H1 (cell line): ENCODE results near the gene DNAJC2. TPM values are rescaled to one million over a fixed set of nuclear protein-coding genes. Genes with fewer than 3 reads are reported as not detected.
"Not testable (repeated sequence)": the region's sequence is repeated elsewhere in the genome, so short reads cannot be mapped to it uniquely, and the experiment has no call there.

ENCODE experiments used
- CTCF ChIA-PET: fragments of 300-600 bp; sonication (Branson Sonifier 250); formaldehyde crosslinking; loops from one replicate; lab custom pipeline; 2021; ENCODE audit not compliant: partially characterized antibody; lab: Charles Lee
- POLR2A ChIA-PET: fragments of 300-600 bp; sonication (Branson Sonifier 250); formaldehyde crosslinking; loops from one replicate; lab custom pipeline; 2021; ENCODE audit warnings: inconsistent platforms; ENCODE audit not compliant: partially characterized antibody; lab: Charles Lee
- DNase-seq, 2 experiments: peaks; one replicate each; pipeline versions ENCODE4 v3.0.0 to v3.0.0-alpha.2; 2010 to 2022; ENCODE audit warnings: low spot score in 2 of 2, low read depth in 1 of 2, mixed read lengths in 1 of 2
- FAIRE-seq: peaks from 2 replicates; lab custom pipeline; 2011; peaks lifted over from hg19 to GRCh38; lab: Jason Lieb, UNC
- H2AFZ ChIP-seq: 2 replicates; pipeline ENCODE4 v1.8.1; 2012; ENCODE audit warnings: low read length, inconsistent platforms
- H2AK5ac ChIP-seq: 2 replicates; pipeline ENCODE4 v1.6.1; 2013; ENCODE audit warnings: low read depth, low read length
- H2BK120ac ChIP-seq: replicated peaks from 2 replicates; pipeline ENCODE3; 2013; ENCODE audit warnings: low read depth, low read length, inconsistent platforms
- H2BK12ac ChIP-seq: 2 replicates; pipeline ENCODE4 v1.6.1; 2013; ENCODE audit warnings: low read depth, low read length
- H2BK15ac ChIP-seq: 2 replicates; pipeline ENCODE4 v1.6.1; 2013; ENCODE audit warnings: low read length
- H2BK20ac ChIP-seq: 2 replicates; pipeline ENCODE4 v1.6.1; 2013; ENCODE audit warnings: low read length
- H2BK5ac ChIP-seq: 2 replicates; pipeline ENCODE4 v1.6.1; 2013; ENCODE audit warnings: low read depth, low read length
- H3K14ac ChIP-seq: 2 replicates; pipeline ENCODE4 v1.6.1; 2013; ENCODE audit warnings: inconsistent platforms; ENCODE audit not compliant: insufficient read length
- H3K18ac ChIP-seq: 2 replicates; pipeline ENCODE4 v1.6.1; 2013; ENCODE audit warnings: low read length; ENCODE audit errors: extremely low read depth
- H3K23ac ChIP-seq: 2 replicates; pipeline ENCODE4 v1.6.1; 2013; ENCODE audit warnings: inconsistent platforms; ENCODE audit not compliant: insufficient read length
- H3K23me2 ChIP-seq: 2 replicates; pipeline ENCODE4 v1.6.1; 2013; ENCODE audit warnings: low read depth, low read length
- H3K27ac ChIP-seq: 2 replicates; pipeline ENCODE4 v1.6.1; 2011; ENCODE audit warnings: low read depth, low read length, inconsistent platforms
- H3K27me3 ChIP-seq, 4 experiments: replicated peaks in 1 of 4; 1 replicate in 1 of 4; 2 replicates in 3 of 4; pipeline versions ENCODE4 v1.6.1 to v1.8.1; 2011 to 2013; ENCODE audit warnings: low read length in 3 of 4, mild to moderate bottlenecking in 3 of 4, inconsistent platforms in 2 of 4, mixed read lengths in 2 of 4, moderate library complexity in 1 of 4; ENCODE audit not compliant: control insufficient read depth in 3 of 4, insufficient read depth in 3 of 4; ENCODE audit errors: extremely low read depth in 1 of 4
- H3K36me3 ChIP-seq, 4 experiments: 2 replicates each; pipeline versions ENCODE4 v1.6.1 to v1.8.1; 2011 to 2013; ENCODE audit warnings: mild to moderate bottlenecking in 4 of 4, low read length in 3 of 4, moderate library complexity in 2 of 4, control low read depth in 1 of 4, inconsistent platforms in 1 of 4; ENCODE audit not compliant: insufficient read depth in 4 of 4, control insufficient read depth in 2 of 4
- H3K4ac ChIP-seq: replicated peaks from 2 replicates; pipeline ENCODE3; 2013; ENCODE audit warnings: low read length, low read depth, mixed read lengths, inconsistent platforms; ENCODE audit not compliant: insufficient read length
- H3K4me1 ChIP-seq, 4 experiments: replicated peaks in 1 of 4; 1 replicate in 1 of 4; 2 replicates in 3 of 4; pipeline versions ENCODE4 v1.6.1 to v1.8.1; 2011 to 2013; ENCODE audit warnings: low read length in 3 of 4, inconsistent platforms in 2 of 4, mixed read lengths in 1 of 4; ENCODE audit not compliant: insufficient read depth in 4 of 4, control insufficient read depth in 3 of 4
- H3K4me2 ChIP-seq, 2 experiments: 2 replicates each; pipeline versions ENCODE4 v1.6.1 to v1.8.1; 2011 to 2013; ENCODE audit warnings: low read depth in 2 of 2, low read length in 2 of 2, control low read depth in 1 of 2, inconsistent platforms in 1 of 2, mild to moderate bottlenecking in 1 of 2; ENCODE audit not compliant: insufficient read depth in 1 of 2
- H3K4me3 ChIP-seq, 4 experiments: fragments of 200-600, 300-600 bp in 1 of 4; sonication (generic), shearing (Covaris generic), sonication (Bioruptor Twin) in 1 of 4; 2 replicates each; pipeline versions ENCODE4 v1.5.1 to v1.8.1; 2011 to 2016; ENCODE audit warnings: low read length in 4 of 4, low read depth in 3 of 4, control low read depth in 2 of 4, inconsistent platforms in 2 of 4, mild to moderate bottlenecking in 2 of 4, mixed read lengths in 1 of 4, moderate library complexity in 1 of 4; ENCODE audit not compliant: insufficient read depth in 2 of 4; ENCODE audit errors: extremely low read depth in 1 of 4
- H3K56ac ChIP-seq: replicated peaks from 2 replicates; pipeline ENCODE3; 2013; ENCODE audit warnings: low read depth, mild to moderate bottlenecking, mixed read lengths, low read length, inconsistent platforms; ENCODE audit not compliant: insufficient read length
- H3K79me1 ChIP-seq: 2 replicates; pipeline ENCODE4 v1.6.1; 2013; ENCODE audit warnings: low read depth, low read length, control low read depth
- H3K79me2 ChIP-seq, 2 experiments: 2 replicates each; pipeline versions ENCODE4 v1.6.1 to v1.8.1; 2012 to 2013; ENCODE audit warnings: low read length in 2 of 2, mild to moderate bottlenecking in 2 of 2, inconsistent platforms in 1 of 2; ENCODE audit not compliant: insufficient read depth in 2 of 2, control insufficient read depth in 1 of 2
- H3K9ac ChIP-seq, 4 experiments: replicated peaks in 1 of 4; 1 replicate in 1 of 4; 2 replicates in 3 of 4; pipeline versions ENCODE4 v1.6.1 to v1.8.1; 2011 to 2013; ENCODE audit warnings: low read depth in 3 of 4, low read length in 3 of 4, control low read depth in 2 of 4, mild to moderate bottlenecking in 2 of 4, moderate library complexity in 2 of 4, inconsistent platforms in 1 of 4; ENCODE audit errors: extremely low read depth in 1 of 4
- H3K9me3 ChIP-seq, 2 experiments: 2 replicates each; pipeline versions ENCODE4 v1.6.1 to v1.8.1; 2012 to 2013; ENCODE audit warnings: mild to moderate bottlenecking in 2 of 2, moderate library complexity in 2 of 2, control low read depth in 1 of 2, inconsistent platforms in 1 of 2, low read depth in 1 of 2, low read length in 1 of 2, mixed read lengths in 1 of 2; ENCODE audit not compliant: insufficient read depth in 2 of 2
- H4K20me1 ChIP-seq, 2 experiments: replicated peaks in 1 of 2; 2 replicates each; pipeline versions ENCODE3 to v1.8.1; 2011 to 2013; ENCODE audit warnings: inconsistent platforms in 2 of 2, low read length in 2 of 2, mild to moderate bottlenecking in 1 of 2; ENCODE audit not compliant: insufficient read depth in 2 of 2, control insufficient read depth in 1 of 2
- H4K5ac ChIP-seq: 2 replicates; pipeline ENCODE4 v1.6.1; 2013; ENCODE audit warnings: low read length, low read depth, mixed read lengths, inconsistent platforms; ENCODE audit not compliant: insufficient read length
- H4K8ac ChIP-seq: 2 replicates; pipeline ENCODE4 v1.8.0; 2013; ENCODE audit warnings: mild to moderate bottlenecking, moderate library complexity, low read length, inconsistent platforms; ENCODE audit not compliant: insufficient read depth; ENCODE audit errors: extremely low read depth
- H4K91ac ChIP-seq: replicated peaks from 2 replicates; pipeline ENCODE3; 2013; ENCODE audit warnings: low read length, mixed read lengths, inconsistent platforms; ENCODE audit not compliant: insufficient read length
- TBP ChIP-seq: IDR thresholded peaks from 2 replicates; pipeline ENCODE4 v1.6.1; 2011; ENCODE audit warnings: low read depth, low read length, improper control_type of control experiment
- WGBS, 2 experiments: shearing (Covaris generic) in 1 of 2; methylation state at CpG; one replicate each; pipeline versions ENCODE4 v1.1.6 to v1.1.7; 2013 to 2015; ENCODE audit warnings: low lambda C conversion rate in 2 of 2, mixed read lengths in 2 of 2, inconsistent platforms in 1 of 2, low coverage in 1 of 2, missing lambda C conversion rate in 1 of 2; ENCODE audit not compliant: insufficient replicate concordance in 2 of 2, insufficient coverage in 1 of 2, insufficient read length in 1 of 2; ENCODE audit errors: extremely low coverage in 1 of 2, missing lambda C conversion rate in 1 of 2; 5-methylcytosine and 5-hydroxymethylcytosine counted together
- polyA plus RNA-seq, 7 experiments: library from polyadenylated mRNA; depleted of rRNA in 3 of 7; stranded (reverse) in 5 of 7; unstranded in 2 of 7; fragments of >200 nt in 5 of 7; fragments of 200-250 nt in 2 of 7; gene quantifications; 1 replicate in 5 of 7; 2 replicates in 1 of 7; 4 replicates in 1 of 7; pipeline versions ENCODE4 v1.2.1 to v1.2.3, GENCODE V29; 2011 to 2013; ENCODE audit warnings: missing spikeins in 2 of 7, mixed read lengths in 2 of 7
- total RNA-seq: library from RNA; stranded (reverse); fragmentation: NEBNext Ultra II Directional; extraction: Animal tissue kit (Norgen Biotek cat#: 25700); gene quantifications from 2 replicates; pipeline ENCODE4 v1.2.1, GENCODE V29; 2021

DNAJC2 gene
- total and polyA plus RNA-seq, 2 of the 8 experiments (the other 6 are each of a cell fraction or from before 2014, with no cell fraction given) = 9.8 to 42.2 TPM

DNA sequence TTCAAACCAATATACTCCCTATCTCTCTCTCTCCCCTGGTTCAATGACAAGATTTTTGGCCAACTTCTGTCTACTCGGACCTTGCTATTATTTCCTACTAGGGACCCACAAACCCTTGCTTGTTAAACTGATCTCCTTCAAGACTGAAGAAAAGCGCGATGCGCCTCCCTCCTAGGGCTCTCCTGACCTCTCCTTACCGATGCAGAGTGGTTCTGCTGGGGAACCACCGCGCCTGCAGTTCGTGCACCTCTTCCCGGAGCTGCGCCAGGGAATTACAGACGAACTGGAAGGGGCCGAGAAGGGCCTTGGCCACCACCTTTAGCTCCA lies 65.0 kb downstream of the DNAJC2 start:
- 1% methylated on average over 11 of the region's 12 CpGs; no CpG with 5 or more reads in 1 of the 2 experiments for WGBS, 2 experiments
- H2BK20ac ChIP-seq, FAIRE-seq, H3K27ac ChIP-seq, H4K20me1 ChIP-seq, H3K36me3 ChIP-seq, H4K91ac ChIP-seq, H3K23me2 ChIP-seq, H3K18ac ChIP-seq, H2AK5ac ChIP-seq, H2BK120ac ChIP-seq, H3K79me2 ChIP-seq, H2BK12ac ChIP-seq, H3K79me1 ChIP-seq, H4K8ac ChIP-seq, H3K4me1 ChIP-seq, H3K9me3 ChIP-seq, H2BK5ac ChIP-seq, H3K23ac ChIP-seq, H3K4ac ChIP-seq, H3K56ac ChIP-seq, H4K5ac ChIP-seq, H3K14ac ChIP-seq, H2BK15ac ChIP-seq, DNase-seq: not testable (repeated sequence)
- H3K27me3 ChIP-seq = peaks cover 4 to 24% (median 15%) of the 10 kb centered on the region in 4 experiments
- H2AFZ ChIP-seq = peak overlapping the region; percentile 65; the same call in 1 of the 2 replicates
- peak; percentile 40; the same call in 1 of the 2 replicates for TF ChIP-seq TBP
- CTCF ChIA-PET = interaction anchor here (1.6 kb wide), 1 partner anchor 199 kb away, joined by 3 read pairs; no protein-coding TSS in a partner anchor
- POLR2A ChIA-PET = interaction anchor here (1.8 kb wide), 1 partner anchor 18 kb away, joined by 6 read pairs; the partner anchor contains the start of gene PMPCB
- H3K4me3 ChIP-seq = peak overlapping the region; percentile 41 to 74 (median 46)
- H3K9ac ChIP-seq = peak overlapping the region in 2 of 4 experiments; percentile 12 to 34; a peak in 2 of 7 replicates
- H3K4me2 ChIP-seq = peak overlapping the region; percentile 65 to 91

DNA sequence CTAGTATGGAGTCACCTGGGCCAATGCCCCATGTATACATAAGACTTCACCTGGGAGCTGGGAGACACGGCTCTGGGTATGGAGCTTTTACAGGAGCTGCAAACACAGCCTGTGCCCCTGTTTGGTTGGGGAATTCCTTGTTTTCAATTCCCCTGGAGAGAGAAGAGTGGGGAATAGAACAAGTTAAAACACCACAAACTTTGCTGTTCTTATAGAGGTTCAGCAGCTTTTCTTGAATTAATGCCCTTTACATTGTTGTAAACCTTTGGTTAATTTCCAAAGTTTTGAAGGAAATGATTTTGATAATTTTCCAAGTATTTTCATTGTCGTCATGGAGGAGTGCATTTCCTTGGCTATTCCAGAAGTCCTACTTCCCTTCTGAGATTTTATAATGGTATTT lies 66.4 kb downstream of the DNAJC2 start:
- H3K4me2 ChIP-seq, H4K20me1 ChIP-seq, H4K8ac ChIP-seq, H4K5ac ChIP-seq, H2BK20ac ChIP-seq, H2AFZ ChIP-seq, H3K9me3 ChIP-seq, H3K23me2 ChIP-seq, H3K56ac ChIP-seq, H2BK12ac ChIP-seq, H3K27ac ChIP-seq, H3K14ac ChIP-seq, POLR2A ChIA-PET, H3K79me2 ChIP-seq, CTCF ChIA-PET, H4K91ac ChIP-seq, H3K9ac ChIP-seq, H2BK5ac ChIP-seq, H3K23ac ChIP-seq, H2AK5ac ChIP-seq, H2BK15ac ChIP-seq, H3K18ac ChIP-seq, H3K4me3 ChIP-seq, H3K36me3 ChIP-seq, DNase-seq, H3K79me1 ChIP-seq, FAIRE-seq, H3K4me1 ChIP-seq, H2BK120ac ChIP-seq, H3K4ac ChIP-seq: not testable (repeated sequence)
- peaks cover 4 to 24% (median 15%) of the 10 kb centered on the region in 4 experiments for H3K27me3 ChIP-seq
- 87% methylated on average over 2 of the region's 2 CpGs; no CpG with 5 or more reads in 1 of the 2 experiments for WGBS, 2 experiments
